Thoracic aorta (tissue), 2 donors: ENCODE results near the gene TSGA10IP. TPM values are rescaled to one million over a fixed set of nuclear protein-coding genes. Genes with fewer than 3 reads are reported as not detected.

ENCODE experiments used
- ATAC-seq: fragments of 150-250 bp; one replicate; pipeline ENCODE4 v1.8.0; 2017; ENCODE audit warnings: low read depth; ENCODE audit not compliant: insufficient number of reproducible peaks, low FRiP score
- DNase-seq: peaks from one replicate; pipeline ENCODE4 v3.0.0-alpha.2; 2020; ENCODE audit warnings: low spot score
- H3K27ac ChIP-seq, 2 donors: fragments of 200-600 bp; sonication (generic); 1 replicate in 1 of 2; 2 replicates in 1 of 2; pipeline ENCODE4 v1.5.1; 2016; ENCODE audit warnings: mild to moderate bottlenecking in 2 of 2, moderate library complexity in 2 of 2
- H3K27me3 ChIP-seq: fragments of 200-600 bp; sonication (generic); replicated peaks from 2 replicates; pipeline ENCODE4 v1.6.0; 2016; ENCODE audit warnings: mild to moderate bottlenecking; ENCODE audit not compliant: insufficient read depth
- H3K36me3 ChIP-seq: fragments of 200-600 bp; sonication (generic); one replicate; pipeline ENCODE4 v1.5.1; 2016
- H3K4me1 ChIP-seq, 2 donors: fragments of 200-600 bp; sonication (generic); 1 replicate in 1 of 2; 2 replicates in 1 of 2; pipeline versions ENCODE4 v1.5.1 to v1.6.0; 2016; ENCODE audit warnings: low read depth in 2 of 2, mild to moderate bottlenecking in 1 of 2; ENCODE audit not compliant: control insufficient read depth in 1 of 2
- H3K4me3 ChIP-seq: fragments of 200-600 bp; sonication (generic); 2 replicates; pipeline ENCODE4 v1.5.1; 2016; ENCODE audit warnings: mild to moderate bottlenecking
- H3K9me3 ChIP-seq: fragments of 200-600 bp; sonication (generic); 2 replicates; pipeline ENCODE4 v1.5.1; 2016
- CTCF ChIP-seq: fragments of 200-600 bp; sonication (generic); IDR thresholded peaks from one replicate; pipeline ENCODE4 v1.5.1; 2019; ENCODE audit warnings: antibody characterized with exemption
- total RNA-seq, 2 donors: library from RNA; depleted of rRNA; stranded (reverse); fragments of >200 nt; gene quantifications; one replicate each; pipeline versions ENCODE4 v1.1.0 to v1.2.3, GENCODE V29; 2016

TSGA10IP gene
- total RNA-seq, 2 donors from 2014 or later, result not detected

GRCh38 chr11:66008095-66008467 is 62.8 kb downstream of the TSGA10IP start:
- H3K4me3 ChIP-seq, result no peak overlapping the region
- no peak for TF ChIP-seq CTCF
- peaks cover 14 to 31% of the 10 kb centered on the region in 2 donors for H3K4me1 ChIP-seq
- H3K36me3 ChIP-seq, result no peaks in the 10 kb centered on the region
- H3K9me3 ChIP-seq, result no peaks in the 10 kb centered on the region
- no peak for DNase-seq
- H3K27me3 ChIP-seq, result no peaks in the 10 kb centered on the region
- peak overlapping the region in 1 of 2 donors; percentile 45 for H3K27ac ChIP-seq
- ATAC-seq, result no peak

- no peaks in the 10 kb centered on the region for H3K9me3 ChIP-seq
- no peaks in the 10 kb centered on the region for H3K36me3 ChIP-seq
- no peaks in the 10 kb centered on the region for H3K27me3 ChIP-seq
- DNase-seq (no peak), ATAC-seq (no peak)
- H3K27ac ChIP-seq, result peak overlapping the region; percentile 4 to 45
- TF ChIP-seq CTCF, result no peak
- H3K4me1 ChIP-seq, result peaks cover 12 to 31% of the 10 kb centered on the region in 2 donors
- H3K4me3 ChIP-seq, result no peak overlapping the region
Measured at GRCh38 chr11:66008468-66009101, 63.3 kb downstream of the TSGA10IP start.

Other genes starting within 250 kb of the TSGA10IP start
- gene KAT5, start 233.2 kb upstream of the TSGA10IP start, total RNA-seq, result 10 to 100 TPM; 49.0 to 50.5 TPM
- gene RNASEH2C, start 224.7 kb upstream of the TSGA10IP start, total RNA-seq, result 100 to 1,000 TPM; 138 to 185 TPM
- 10 to 100 TPM; 26.3 to 38.4 TPM for gene AP5B1, start 164.5 kb upstream of the TSGA10IP start, total RNA-seq
- under 1 TPM in 1 of 2 donors, not detected in 1; 0.27 TPM for gene OVOL1, start 158.4 kb upstream of the TSGA10IP start, total RNA-seq
- gene SNX32, start 111.5 kb upstream of the TSGA10IP start, total RNA-seq, result under 1 TPM in 1 of 2 donors, not detected in 1; 0.81 TPM
- gene CFL1, start 87.3 kb upstream of the TSGA10IP start, total RNA-seq, result 100 to 1,000 TPM; 565 to 797 TPM
- gene MUS81, start 85.0 kb upstream of the TSGA10IP start, total RNA-seq, result 10 to 100 TPM; 51.8 to 62.8 TPM
- 100 to 1,000 TPM; 134 to 219 TPM for gene EFEMP2, start 72.7 kb upstream of the TSGA10IP start, total RNA-seq
- gene CTSW, start 65.6 kb upstream of the TSGA10IP start, total RNA-seq, result 10 to 100 TPM in 1 of 2 donors, 1 to 10 TPM in 1; 1.6 to 13.7 TPM
- 100 to 1,000 TPM in 1 of 2 donors, 10 to 100 TPM in 1; 50.4 to 111 TPM for gene FIBP, start 57.0 kb upstream of the TSGA10IP start, total RNA-seq
- 100 to 1,000 TPM in 1 of 2 donors, 10 to 100 TPM in 1; 75.8 to 100 TPM for gene CCDC85B, start 54.8 kb upstream of the TSGA10IP start, total RNA-seq
- gene FOSL1, start 45.1 kb upstream of the TSGA10IP start, total RNA-seq, result 100 to 1,000 TPM in 1 of 2 donors, 10 to 100 TPM in 1; 25.6 to 143 TPM
- 10 to 100 TPM; 16.3 to 27.9 TPM for gene C11orf68, start 26.4 kb upstream of the TSGA10IP start, total RNA-seq
- 10 to 100 TPM; 82.5 to 91.2 TPM for gene DRAP1, start 26.1 kb upstream of the TSGA10IP start, total RNA-seq
- 10 to 100 TPM; 32.5 to 38.0 TPM for gene SART1, start 16.3 kb downstream of the TSGA10IP start, total RNA-seq
- 10 to 100 TPM; 20.6 to 43.5 TPM for gene EIF1AD, start 56.7 kb downstream of the TSGA10IP start, total RNA-seq
- 10 to 100 TPM; 22.2 to 60.0 TPM for gene BANF1, start 57.0 kb downstream of the TSGA10IP start, total RNA-seq
- gene CST6, start 66.5 kb downstream of the TSGA10IP start, total RNA-seq, result 10 to 100 TPM in 1 of 2 donors, 1 to 10 TPM in 1; 4.5 to 16.9 TPM
- gene CATSPER1, start 81.0 kb downstream of the TSGA10IP start, total RNA-seq, result not detected
- gene GAL3ST3, start 103.7 kb downstream of the TSGA10IP start, total RNA-seq, result 1 to 10 TPM in 1 of 2 donors, not detected in 1; 1.1 TPM
- 100 to 1,000 TPM; 142 TPM for gene SF3B2, start 106.9 kb downstream of the TSGA10IP start, total RNA-seq
- 100 to 1,000 TPM in 1 of 2 donors, 10 to 100 TPM in 1; 82.9 to 112 TPM for gene PACS1, start 124.8 kb downstream of the TSGA10IP start, total RNA-seq